Neural progenitor cell (in vitro differentiated cells): ENCODE results near the gene TSNAXIP1.

ENCODE experiments used
- CTCF ChIP-seq: fragments of 200-600 bp; sonication (generic); IDR thresholded peaks from 2 replicates; pipeline ENCODE4 v1.5.1; 2017; ENCODE audit warnings: antibody characterized with exemption, mild to moderate bottlenecking
- EZH2 ChIP-seq: fragments of 200-600 bp; sonication (generic); IDR thresholded peaks from 2 replicates; pipeline ENCODE4 v1.6.1; 2017; ENCODE audit warnings: antibody characterized with exemption, mild to moderate bottlenecking, moderate library complexity
- EZH2phosphoT487 ChIP-seq: fragments of 200-600 bp; sonication (generic); IDR thresholded peaks from 2 replicates; pipeline ENCODE4 v1.6.1; 2017; ENCODE audit warnings: antibody characterized with exemption

DNA sequence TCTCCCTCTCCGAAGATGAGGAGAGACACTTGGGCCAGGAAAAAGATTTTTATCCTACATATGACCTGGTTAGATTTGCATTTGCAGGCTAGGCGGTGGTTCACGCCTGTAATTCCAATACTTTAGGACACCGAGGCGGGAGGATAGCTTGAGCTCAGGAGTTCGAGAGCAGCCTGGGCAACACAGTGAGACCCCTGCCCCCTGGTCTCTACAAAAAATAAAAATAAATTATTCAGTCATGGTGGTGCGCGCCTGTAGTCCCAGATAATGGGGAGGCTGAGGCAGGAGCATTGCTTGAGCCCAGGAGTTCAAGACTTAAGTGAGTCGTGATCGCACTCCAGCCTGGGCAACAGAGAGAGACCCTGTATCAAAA is 27.5 kb downstream of the TSNAXIP1 start:
- TF ChIP-seq CTCF (no peak), EZH2 (no peak), EZH2phosphoT487 (no peak)
